Stimulated activated CD4-positive, alpha-beta T cell treated with anti-CD3 and anti-CD28 coated beads, Interleukin-1b, Interleukin-23, amount 100 ng/mL, for 1 hour (primary cell): ENCODE results near the gene ICAM1.
"Not testable (repeated sequence)": the region's sequence is repeated elsewhere in the genome, so short reads cannot be mapped to it uniquely, and the experiment has no call there.

Experiments used
- DNase-seq, 2 donors: peaks; one replicate each; pipeline ENCODE4 v3.0.0-alpha.2; 2020; ENCODE audit warnings: low read depth in 2 of 2

Gene ICAM1

DNA sequence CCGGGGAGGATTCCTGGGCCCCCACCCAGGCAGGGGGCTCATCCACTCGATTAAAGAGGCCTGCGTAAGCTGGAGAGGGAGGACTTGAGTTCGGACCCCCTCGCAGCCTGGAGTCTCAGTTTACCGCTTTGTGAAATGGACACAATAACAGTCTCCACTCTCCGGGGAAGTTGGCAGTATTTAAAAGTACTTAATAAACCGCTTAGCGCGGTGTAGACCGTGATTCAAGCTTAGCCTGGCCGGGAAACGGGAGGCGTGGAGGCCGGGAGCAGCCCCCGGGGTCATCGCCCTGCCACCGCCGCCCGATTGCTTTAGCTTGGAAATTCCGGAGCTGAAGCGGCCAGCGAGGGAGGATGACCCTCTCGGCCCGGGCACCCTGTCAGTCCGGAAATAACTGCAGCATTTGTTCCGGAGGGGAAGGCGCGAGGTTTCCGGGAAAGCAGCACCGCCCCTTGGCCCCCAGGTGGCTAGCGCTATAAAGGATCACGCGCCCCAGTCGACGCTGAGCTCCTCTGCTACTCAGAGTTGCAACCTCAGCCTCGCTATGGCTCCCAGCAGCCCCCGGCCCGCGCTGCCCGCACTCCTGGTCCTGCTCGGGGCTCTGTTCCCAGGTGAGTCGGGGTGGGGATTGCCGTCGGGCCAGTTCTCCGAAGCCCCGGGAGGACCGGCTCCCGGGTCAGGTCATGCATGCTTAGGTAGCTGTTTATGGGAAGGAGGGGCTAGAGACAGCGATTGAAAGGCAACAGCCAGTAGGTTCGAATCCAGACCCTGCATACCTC lies at the start of gene ICAM1:
ICAM1 (plus strand) TSS at position 505 of the 779 bp plus-strand sequence; CDS start at position 545, 40 bp downstream.
- DNase-seq, result no peak

DNA sequence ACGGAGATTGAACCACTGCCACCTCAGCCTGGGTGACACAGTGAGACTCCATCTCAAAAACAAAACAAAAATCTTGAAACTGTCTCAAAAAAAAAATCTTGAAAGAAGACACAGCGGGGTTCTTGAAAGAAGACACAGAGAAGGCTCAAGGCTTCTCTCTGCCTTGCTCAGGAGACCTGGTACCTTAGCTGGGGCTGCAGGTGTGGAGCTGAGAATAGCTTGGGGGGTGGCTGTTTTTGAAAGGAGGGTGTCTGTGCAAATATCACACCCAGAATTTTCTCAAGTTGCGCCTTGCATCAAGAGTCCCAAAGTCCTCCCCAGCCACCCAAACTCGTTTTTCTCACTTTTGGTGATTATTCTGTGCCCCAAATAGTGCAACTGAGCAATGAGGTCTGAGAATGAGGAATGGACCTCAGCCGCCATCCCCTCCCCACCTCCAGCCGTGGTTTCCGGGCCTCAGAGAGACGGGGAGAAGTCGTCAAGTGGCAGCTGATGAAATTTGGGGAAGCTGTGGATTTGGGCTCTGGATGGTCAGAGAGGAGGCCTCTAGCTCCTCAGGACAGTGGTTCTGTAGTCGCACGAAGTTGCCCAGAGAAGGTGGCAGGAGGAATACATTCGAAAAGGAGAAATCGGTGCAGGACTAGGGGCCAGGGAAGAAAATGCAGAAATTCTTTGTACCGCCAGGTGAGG lies 48.6 kb upstream of the ICAM1 start:
- no peak for DNase-seq

- DNase-seq, result no peak
Measured at GRCh38 chr19:10223488-10224213, 47.3 kb upstream of the ICAM1 start.

DNA sequence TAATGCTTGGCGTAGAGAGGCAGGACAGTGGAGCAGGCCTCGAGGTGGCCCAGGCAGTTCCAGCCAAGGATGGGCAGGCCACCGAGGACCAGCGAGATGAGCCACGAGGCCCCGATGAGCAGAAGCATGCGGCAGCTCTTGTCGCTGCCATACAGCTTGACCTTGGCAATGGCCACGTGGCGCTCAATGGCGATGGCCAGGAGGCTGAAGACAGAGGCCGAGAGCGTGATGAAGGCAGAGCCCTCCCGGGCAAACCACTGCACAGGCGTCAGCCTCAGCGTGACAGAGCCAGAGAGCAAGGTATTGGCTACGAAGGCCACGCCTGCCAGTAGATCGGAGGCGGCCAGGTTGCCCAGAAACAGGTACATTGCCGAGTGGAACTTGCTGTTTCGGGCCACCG lies 46.6 kb upstream of the ICAM1 start:
- DNase-seq, result no peak

- no peak for DNase-seq
Measured at GRCh38 chr19:10226021-10226375, 44.9 kb upstream of the ICAM1 start.

- no peak for DNase-seq
Measured at GRCh38 chr19:10226376-10227025, 44.4 kb upstream of the ICAM1 start.

GRCh38 chr19:10227026-10227971 lies 43.6 kb upstream of the ICAM1 start:
- DNase-seq, result no peak

GRCh38 chr19:10228393-10228792 lies 42.5 kb upstream of the ICAM1 start:
- DNase-seq, result no peak

DNA sequence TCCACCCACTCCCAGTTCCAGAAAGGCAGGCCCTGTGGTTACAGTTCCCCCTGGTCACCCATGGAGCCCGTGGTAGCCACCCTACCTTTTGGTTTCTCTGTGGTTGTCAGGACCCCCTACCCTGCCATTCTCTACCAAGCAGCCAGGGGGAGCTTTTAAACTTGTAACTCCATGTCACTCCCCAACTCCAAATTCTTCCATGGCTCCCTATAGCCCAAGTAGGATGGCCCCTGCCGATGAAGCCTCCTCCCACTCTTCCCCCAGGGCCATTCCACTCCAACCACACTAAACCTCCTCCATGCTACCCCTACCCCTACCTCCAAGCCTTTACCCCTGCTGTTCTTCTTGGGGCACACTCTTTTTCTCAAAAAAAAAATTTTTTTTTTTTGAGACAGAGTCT lies 42.0 kb upstream of the ICAM1 start:
- DNase-seq, result no peak

DNA sequence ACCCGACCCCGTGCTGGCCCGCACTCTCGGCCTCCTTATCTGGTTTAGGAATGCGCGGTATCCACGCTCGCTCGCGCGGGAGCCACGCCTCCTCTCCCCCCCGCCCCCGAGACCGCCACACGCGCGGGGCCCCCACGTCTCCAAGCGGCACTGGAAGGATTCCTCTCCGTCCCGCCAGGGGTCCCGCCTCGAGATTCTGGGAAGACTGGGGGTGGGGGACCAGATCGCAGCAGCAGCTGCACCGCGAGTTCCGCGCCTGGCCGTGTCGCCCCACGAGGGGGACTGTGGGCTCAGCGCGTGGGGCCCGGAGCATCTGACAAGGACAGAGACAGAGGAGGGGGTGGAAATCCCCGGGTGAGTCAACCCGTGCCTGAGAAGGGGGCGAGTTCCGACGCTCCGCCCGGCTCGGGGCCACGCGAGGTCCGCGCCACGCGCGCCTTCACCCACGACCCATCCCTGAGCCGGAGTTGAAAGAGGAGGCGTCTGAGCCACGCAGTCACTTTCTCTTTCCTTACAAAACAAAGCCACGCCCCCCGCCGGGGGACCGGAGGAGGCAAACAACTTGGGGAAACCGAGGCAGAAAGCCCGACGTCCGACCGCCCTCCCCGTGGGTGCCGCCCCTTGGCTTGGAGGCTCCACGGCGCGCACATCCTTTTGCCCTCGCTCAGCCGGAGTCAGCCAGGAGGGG lies 40.6 kb upstream of the ICAM1 start:
- DNase-seq, result peak; percentile 30 to 45

DNA sequence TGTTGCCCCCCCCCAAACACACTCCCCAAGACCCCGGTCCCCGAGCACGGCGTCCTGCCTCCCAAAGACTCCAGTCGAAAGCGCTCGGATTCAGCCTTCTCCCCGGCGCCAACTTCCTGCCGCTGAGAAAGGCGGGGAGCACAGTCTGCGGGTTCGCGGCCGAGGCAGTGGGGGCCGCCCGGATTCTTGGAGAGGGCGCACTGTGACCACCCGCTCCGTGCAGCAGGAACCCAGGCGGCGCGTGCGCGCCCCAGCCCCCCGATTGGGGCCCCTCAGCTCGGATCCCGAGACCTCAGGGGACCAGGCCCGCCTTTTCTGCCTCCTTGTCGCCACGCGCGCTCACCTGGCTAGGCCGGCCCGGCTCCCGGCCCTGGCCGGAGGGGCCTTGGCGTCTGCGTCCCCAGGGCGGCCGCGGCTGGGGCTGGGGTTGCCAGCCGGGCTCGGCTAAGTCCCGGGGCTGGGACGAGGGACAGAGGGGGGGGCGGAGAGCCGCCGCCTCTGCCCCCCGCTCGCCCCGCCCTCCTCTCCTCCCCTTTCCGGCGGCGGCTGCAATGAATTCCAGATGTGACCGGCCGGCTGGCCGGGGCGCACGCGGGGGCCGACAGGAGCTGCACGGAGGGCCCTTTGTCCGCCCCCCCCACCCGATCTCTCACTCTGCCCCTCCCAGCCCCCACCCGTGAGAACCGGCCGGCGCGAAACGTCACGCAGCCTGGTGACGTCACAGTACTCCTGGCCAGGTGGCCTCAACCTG lies 39.9 kb upstream of the ICAM1 start, which contains the start of gene S1PR2:
S1PR2 (minus strand) TSS at position 471 of the 751 bp plus-strand sequence. CDS start 6,426 bp downstream, outside the sequence.
- peak; percentile 35 to 51 for DNase-seq

DNA sequence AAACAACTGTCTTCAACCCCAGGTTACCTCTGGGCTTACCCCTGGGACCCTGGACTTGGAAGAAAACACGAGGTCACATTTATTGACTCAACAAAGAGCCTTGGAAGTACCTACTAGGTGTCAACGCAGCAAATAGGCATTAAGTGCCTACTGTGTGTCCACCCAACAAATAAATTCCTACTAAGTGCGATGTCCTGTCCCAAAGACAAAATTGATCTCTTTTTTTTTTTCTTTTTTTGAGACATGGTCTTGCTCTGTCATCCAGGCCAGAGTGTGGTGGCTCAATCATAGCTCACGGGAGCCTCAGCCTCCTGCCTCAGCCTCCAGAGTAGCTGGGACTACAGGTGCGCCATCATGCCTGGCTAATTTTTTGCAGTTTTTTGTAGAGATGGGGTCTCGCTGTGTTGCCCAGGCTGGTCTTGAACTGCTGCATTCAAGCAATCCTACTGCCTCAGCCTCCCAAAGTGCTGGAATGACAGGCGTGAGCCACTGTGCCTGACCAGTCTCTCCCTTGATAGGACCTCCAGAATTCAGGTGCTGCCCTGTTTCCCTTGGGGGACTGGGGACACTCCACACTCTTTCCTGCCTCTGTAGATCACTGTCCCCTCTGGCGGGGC lies 39.2 kb upstream of the ICAM1 start:
- no peak for DNase-seq

DNA sequence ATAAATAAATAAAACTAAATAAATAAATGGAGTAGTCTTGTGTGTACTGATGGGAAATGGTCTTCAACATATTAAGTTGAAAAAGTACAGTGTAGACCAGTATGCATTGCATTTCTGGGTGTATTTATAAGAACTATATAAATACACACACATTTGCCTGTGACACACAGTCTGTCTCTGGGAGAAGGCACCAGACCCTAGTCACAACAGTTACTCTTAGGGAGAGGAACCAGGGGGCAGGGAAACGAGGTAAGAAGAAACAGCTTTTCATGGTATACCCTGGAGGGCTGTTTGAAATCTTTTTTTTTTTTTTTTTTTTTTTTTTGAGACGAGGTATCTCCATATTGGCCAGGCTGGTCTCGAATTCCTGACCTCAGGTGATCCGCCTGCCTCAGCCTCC lies 37.0 kb upstream of the ICAM1 start:
- no peak for DNase-seq

DNA sequence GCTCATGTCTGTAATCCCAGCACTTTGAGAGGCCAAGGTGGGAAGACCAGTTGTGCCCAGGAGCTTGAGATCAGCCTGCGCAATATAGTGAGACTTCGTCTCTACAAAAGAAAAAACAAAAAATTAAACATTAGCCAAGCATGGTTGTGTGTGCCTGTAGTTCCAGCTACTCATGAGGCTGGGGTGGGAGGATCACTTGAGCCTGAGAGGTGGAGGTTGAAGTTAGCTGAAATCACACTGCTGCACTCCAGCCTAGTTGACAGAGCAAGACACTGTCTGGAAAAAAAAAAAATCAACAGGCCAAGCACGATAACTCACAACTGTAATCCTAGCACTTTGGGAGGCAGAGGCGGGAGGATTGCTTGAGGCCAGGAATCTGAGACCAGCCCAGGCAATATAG lies 35.9 kb upstream of the ICAM1 start:
- DNase-seq, result no peak

GRCh38 chr19:10235409-10235808 lies 35.5 kb upstream of the ICAM1 start:
- not testable (repeated sequence) for DNase-seq

- DNase-seq, result no peak
Measured at GRCh38 chr19:10237702-10238101, 33.2 kb upstream of the ICAM1 start.

- no peak for DNase-seq
Measured at GRCh38 chr19:10238172-10238783, 32.6 kb upstream of the ICAM1 start.

DNA sequence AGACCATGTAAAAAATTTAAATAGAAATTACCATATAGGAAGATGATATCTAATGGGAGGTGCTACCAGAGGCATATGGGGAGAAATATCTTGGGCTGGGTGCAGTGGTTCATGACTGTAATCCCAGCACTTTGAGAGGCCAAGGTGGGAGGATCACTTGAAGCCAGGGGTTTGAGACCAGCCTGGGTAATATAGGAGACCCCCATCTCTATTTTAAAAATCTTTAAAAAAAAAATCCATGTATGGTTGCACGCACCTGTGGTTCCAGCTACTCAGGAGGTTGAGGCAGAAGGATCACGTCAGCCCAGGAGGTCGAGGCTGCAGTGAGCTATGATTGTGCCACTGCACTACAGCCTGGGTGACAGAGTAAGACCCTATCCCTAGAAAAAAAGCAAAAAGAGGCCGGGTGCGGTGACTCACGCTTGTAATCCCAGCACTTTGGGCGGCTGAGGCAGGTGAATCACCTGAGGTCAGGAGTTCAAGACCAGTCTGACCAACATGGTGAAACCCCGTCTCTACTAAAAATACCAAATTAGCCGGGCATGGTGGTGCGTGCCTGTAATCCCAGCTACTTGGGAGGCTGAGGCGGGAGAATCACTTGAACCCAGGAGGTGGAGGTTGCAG lies 29.0 kb upstream of the ICAM1 start:
- not testable (repeated sequence) for DNase-seq
